Measurements from ENCODE around the gene CSF2RB.

Gene CSF2RB

DNA sequence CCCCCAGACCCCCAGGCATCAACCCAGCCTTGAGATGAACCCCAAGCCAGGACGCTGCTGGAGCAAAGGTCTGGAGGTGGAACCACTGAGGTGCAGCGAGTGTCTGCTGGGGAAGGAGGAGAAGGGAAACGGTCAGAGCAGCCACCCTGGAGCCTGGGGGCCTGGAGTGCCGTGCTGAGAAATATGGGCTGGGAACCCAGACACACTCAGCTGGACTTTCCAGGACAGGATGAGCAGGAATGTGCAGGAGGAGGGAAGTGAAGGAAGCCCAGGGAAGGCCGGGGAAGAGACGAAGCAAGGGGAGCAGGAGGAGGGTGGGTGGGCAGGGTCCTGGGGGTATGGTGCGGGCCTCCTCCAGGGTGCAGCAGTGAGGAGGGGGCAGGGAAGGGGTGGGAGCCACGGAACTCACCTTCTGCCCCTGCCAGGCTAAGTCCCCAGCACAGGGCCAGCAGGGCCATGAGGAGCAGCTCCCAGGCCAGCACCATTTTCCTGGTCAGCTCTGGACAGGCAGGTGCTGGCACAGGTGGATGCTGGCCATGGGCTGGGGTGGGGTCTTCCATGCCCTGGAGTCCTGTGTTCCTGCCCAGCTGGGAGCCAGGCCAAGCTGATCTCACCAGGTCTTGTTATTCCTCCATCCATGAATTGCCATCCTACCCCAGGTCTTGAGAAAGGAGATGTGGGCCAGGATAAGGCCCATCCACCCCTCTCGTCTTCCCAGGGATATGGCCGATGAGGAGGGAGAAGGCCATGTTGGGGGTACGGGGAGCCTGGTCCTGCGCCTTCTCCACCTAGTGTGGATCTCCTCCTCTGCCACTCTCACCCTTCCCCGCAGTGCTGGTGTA lies 40.0 kb downstream of the CSF2RB start:
- no peak overlapping the region for H3K4me3 ChIP-seq (replicated peaks; ENCODE audit: low read depth, low read length)
- DNase-seq (ENCODE audit: extremely low read depth, low read depth), result no peak
- TF ChIP-seq, protein P1, sequence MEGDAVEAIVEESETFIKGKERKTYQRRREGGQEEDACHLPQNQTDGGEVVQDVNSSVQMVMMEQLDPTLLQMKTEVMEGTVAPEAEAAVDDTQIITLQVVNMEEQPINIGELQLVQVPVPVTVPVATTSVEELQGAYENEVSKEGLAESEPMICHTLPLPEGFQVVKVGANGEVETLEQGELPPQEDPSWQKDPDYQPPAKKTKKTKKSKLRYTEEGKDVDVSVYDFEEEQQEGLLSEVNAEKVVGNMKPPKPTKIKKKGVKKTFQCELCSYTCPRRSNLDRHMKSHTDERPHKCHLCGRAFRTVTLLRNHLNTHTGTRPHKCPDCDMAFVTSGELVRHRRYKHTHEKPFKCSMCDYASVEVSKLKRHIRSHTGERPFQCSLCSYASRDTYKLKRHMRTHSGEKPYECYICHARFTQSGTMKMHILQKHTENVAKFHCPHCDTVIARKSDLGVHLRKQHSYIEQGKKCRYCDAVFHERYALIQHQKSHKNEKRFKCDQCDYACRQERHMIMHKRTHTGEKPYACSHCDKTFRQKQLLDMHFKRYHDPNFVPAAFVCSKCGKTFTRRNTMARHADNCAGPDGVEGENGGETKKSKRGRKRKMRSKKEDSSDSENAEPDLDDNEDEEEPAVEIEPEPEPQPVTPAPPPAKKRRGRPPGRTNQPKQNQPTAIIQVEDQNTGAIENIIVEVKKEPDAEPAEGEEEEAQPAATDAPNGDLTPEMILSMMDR (IDR thresholded peaks at IDR 0.05; ENCODE audit: low read depth, low read length, missing control alignments), result no peak

- TF ChIP-seq, protein P1 (IDR thresholded peaks at IDR 0.05; ENCODE audit: low read depth, low read length, missing control alignments), result no peak
- no peak for DNase-seq (ENCODE audit: extremely low read depth, low read depth)
- no peak overlapping the region for H3K4me3 ChIP-seq (replicated peaks; ENCODE audit: low read depth, low read length)
Observed at GRCh38 chr22:36954251-36955014, 41.0 kb downstream of the CSF2RB start.

- TF ChIP-seq, protein P1 (IDR thresholded peaks at IDR 0.05; ENCODE audit: low read depth, low read length, missing control alignments), result no peak
- no peak overlapping the region for H3K4me3 ChIP-seq (replicated peaks; ENCODE audit: low read depth, low read length)
- no peak for DNase-seq (ENCODE audit: extremely low read depth, low read depth)
Observed at GRCh38 chr22:36955691-36956090, 42.3 kb downstream of the CSF2RB start.

- DNase-seq (ENCODE audit: extremely low read depth, low read depth), result no peak
Observed at GRCh38 chr22:36958366-36958765, 44.9 kb downstream of the CSF2RB start.

DNA sequence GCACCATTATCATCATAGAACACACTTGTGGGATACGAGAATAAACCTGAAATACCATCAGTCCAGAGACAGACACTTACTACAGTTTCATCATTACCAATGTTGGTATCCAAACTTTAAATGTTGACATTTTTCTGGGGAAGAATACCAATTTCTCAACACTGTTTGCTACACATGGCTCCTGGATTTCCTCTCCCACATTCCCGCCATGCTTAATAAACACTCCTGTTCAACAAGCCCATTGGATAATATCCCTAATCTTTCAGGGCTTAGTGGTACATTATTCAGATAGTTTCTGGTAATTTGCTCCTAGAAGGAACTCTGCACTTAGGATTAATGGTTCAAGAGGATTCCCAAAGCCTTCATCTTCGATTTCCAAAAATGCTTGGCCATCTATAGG lies 48.2 kb downstream of the CSF2RB start:
- TF ChIP-seq, protein P1 (IDR thresholded peaks at IDR 0.05; ENCODE audit: low read depth, low read length, missing control alignments), result no peak
- no peak for DNase-seq (ENCODE audit: extremely low read depth, low read depth)
- no peak overlapping the region for H3K4me3 ChIP-seq (replicated peaks; ENCODE audit: low read depth, low read length)

More at GRCh38 chr22:36958366-36958765, 44.9 kb downstream of the CSF2RB start:
- TF ChIP-seq, protein P1 (IDR thresholded peaks at IDR 0.05; ENCODE audit: low read depth, low read length, missing control alignments), result no peak
- H3K4me3 ChIP-seq (replicated peaks; ENCODE audit: low read depth, low read length), result no peak overlapping the region

DNA sequence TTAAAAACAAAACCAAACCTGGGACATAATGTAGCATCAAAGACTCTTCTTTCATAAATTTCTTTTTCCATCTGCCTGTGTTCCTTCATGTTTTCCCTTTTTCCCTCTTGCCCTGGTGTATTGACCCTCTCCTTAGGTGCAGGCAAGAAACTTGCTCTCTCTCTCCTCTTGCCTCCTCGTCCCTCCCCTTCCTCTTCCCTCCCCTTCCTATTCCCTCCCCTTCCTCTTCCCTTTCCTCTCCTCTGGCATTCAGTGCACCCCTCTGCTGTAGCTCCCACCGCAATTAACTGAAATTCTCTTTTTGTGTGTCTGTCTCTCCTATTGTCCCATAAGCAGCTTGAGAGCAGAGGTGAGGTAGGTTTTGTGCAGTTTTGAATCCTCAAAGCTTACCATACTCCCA lies 49.9 kb downstream of the CSF2RB start:
- H3K4me3 ChIP-seq (replicated peaks; ENCODE audit: low read depth, low read length), result no peak overlapping the region
- DNase-seq (ENCODE audit: extremely low read depth, low read depth), result no peak
- TF ChIP-seq, protein P1 (IDR thresholded peaks at IDR 0.05; ENCODE audit: low read depth, low read length, missing control alignments), result no peak
